Caco-2 (cell line): Measurements from ENCODE around the gene KDM2B. TPM values are rescaled to one million over a fixed set of nuclear protein-coding genes. Genes with fewer than 3 reads are reported as not detected.

ENCODE experiments used
- BruUV-seq: library from RNA; stranded (reverse); fragments of 400-500 nt; replicated peaks from 2 replicates; lab custom pipeline; 2021; lab: Mats Ljungman, UMichigan
- CTCF ChIA-PET: fragments of 300-600 bp; sonication (Branson Sonifier 250); formaldehyde crosslinking; loops from one replicate; lab custom pipeline; 2022; ENCODE audit warnings: antibody characterized with exemption; lab: Charles Lee
- POLR2A ChIA-PET: fragments of 300-600 bp; sonication (Branson Sonifier 250); formaldehyde crosslinking; loops from one replicate; lab custom pipeline; 2022; ENCODE audit warnings: antibody characterized with exemption; lab: Charles Lee
- DNase-seq, 2 experiments: peaks; one replicate each; pipeline versions ENCODE4 v3.0.0 to v3.0.0-alpha.2; 2020 to 2022
- H3K27me3 ChIP-seq: replicated peaks from 2 replicates; pipeline ENCODE4 v1.6.0; 2011; ENCODE audit warnings: low read length; ENCODE audit not compliant: control insufficient read depth, insufficient read depth
- H3K36me3 ChIP-seq: 2 replicates; pipeline ENCODE4 v1.5.1; 2011; ENCODE audit warnings: low read length; ENCODE audit not compliant: control insufficient read depth, insufficient read depth
- H3K4me1 ChIP-seq: fragments of 250-450 bp; sonication (Bioruptor Pico); 2 replicates; pipeline ENCODE4 v1.5.1; 2020; ENCODE audit warnings: mild to moderate bottlenecking
- H3K4me3 ChIP-seq: 2 replicates; pipeline ENCODE4 v1.5.1; 2011; ENCODE audit warnings: low read depth, mild to moderate bottlenecking, control low read depth, low read length
- H3K9me3 ChIP-seq: fragments of 250-450 bp; sonication (Bioruptor Pico); 2 replicates; pipeline ENCODE4 v1.5.1; 2020; ENCODE audit warnings: mild to moderate bottlenecking, moderate library complexity
- H3K27ac Mint-ChIP-seq: one replicate; pipeline ENCODE4 v1.8.0; 2022; ENCODE audit warnings: mixed read lengths; ENCODE audit not compliant: unreplicated experiment
- H3K27me3 Mint-ChIP-seq: one replicate; pipeline ENCODE4 v1.8.0; 2022; ENCODE audit warnings: mixed read lengths; ENCODE audit not compliant: insufficient read depth, unreplicated experiment
- H3K36me3 Mint-ChIP-seq: one replicate; pipeline ENCODE4 v1.8.0; 2022; ENCODE audit warnings: mild to moderate bottlenecking, mixed read lengths; ENCODE audit not compliant: insufficient read depth, unreplicated experiment
- H3K4me1 Mint-ChIP-seq: one replicate; pipeline ENCODE4 v1.8.0; 2022; ENCODE audit warnings: low read depth, mixed read lengths; ENCODE audit not compliant: unreplicated experiment
- H3K4me3 Mint-ChIP-seq: one replicate; pipeline ENCODE4 v1.8.0; 2022; ENCODE audit warnings: mild to moderate bottlenecking, moderate library complexity, mixed read lengths; ENCODE audit not compliant: unreplicated experiment
- H3K9me3 Mint-ChIP-seq: one replicate; pipeline ENCODE4 v1.8.0; 2022; ENCODE audit warnings: mixed read lengths; ENCODE audit not compliant: unreplicated experiment
- intact Hi-C: fragments of 100-400 bp; cut with micrococcal nuclease; formaldehyde crosslinking; loops from one replicate; pipeline ENCODE4 v1.10.0; 2022; ENCODE audit not compliant: unreplicated experiment
- total RNA-seq: library from RNA; stranded (reverse); gene quantifications from 2 replicates; pipeline ENCODE4 v1.2.3, GENCODE V29; 2022
- TF ChIP-seq, protein P1 (sequence below), 2 experiments: fragments of 200-600 bp in 1 of 2; IDR thresholded peaks; 1 replicate in 1 of 2; 2 replicates in 1 of 2; pipeline versions ENCODE4 v1.5.1 to v1.8.0; 2011 to 2022; ENCODE audit warnings: antibody characterized with exemption in 1 of 2, control low read depth in 1 of 2, inconsistent platforms in 1 of 2, low read depth in 1 of 2, low read length in 1 of 2, mild to moderate bottlenecking in 1 of 2, moderate library complexity in 1 of 2; ENCODE audit not compliant: insufficient read depth in 1 of 2, severe bottlenecking in 1 of 2, unreplicated experiment in 1 of 2

KDM2B gene
- total RNA-seq, 1 experiment from 2014 or later: 48.4 TPM

GRCh38 chr12:121507245-121507644, 73.6 kb downstream of the KDM2B start:
- POLR2A ChIA-PET: no interaction called here
- Mint-ChIP-seq H3K27me3 (no peaks in the 10 kb centered on the region), H3K4me3 (no peak overlapping the region), H3K4me1 (no peaks in the 10 kb centered on the region), H3K27ac (no peak overlapping the region), H3K36me3 (peaks cover 43% of the 10 kb centered on the region), H3K9me3 (no peaks in the 10 kb centered on the region)
- BruUV-seq: no TSS peak
- TF ChIP-seq, protein P1, sequence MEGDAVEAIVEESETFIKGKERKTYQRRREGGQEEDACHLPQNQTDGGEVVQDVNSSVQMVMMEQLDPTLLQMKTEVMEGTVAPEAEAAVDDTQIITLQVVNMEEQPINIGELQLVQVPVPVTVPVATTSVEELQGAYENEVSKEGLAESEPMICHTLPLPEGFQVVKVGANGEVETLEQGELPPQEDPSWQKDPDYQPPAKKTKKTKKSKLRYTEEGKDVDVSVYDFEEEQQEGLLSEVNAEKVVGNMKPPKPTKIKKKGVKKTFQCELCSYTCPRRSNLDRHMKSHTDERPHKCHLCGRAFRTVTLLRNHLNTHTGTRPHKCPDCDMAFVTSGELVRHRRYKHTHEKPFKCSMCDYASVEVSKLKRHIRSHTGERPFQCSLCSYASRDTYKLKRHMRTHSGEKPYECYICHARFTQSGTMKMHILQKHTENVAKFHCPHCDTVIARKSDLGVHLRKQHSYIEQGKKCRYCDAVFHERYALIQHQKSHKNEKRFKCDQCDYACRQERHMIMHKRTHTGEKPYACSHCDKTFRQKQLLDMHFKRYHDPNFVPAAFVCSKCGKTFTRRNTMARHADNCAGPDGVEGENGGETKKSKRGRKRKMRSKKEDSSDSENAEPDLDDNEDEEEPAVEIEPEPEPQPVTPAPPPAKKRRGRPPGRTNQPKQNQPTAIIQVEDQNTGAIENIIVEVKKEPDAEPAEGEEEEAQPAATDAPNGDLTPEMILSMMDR (IDR thresholded peaks at IDR 0.05; ENCODE audit: insufficient read depth in 1 of 2, low read depth in 1 of 2, low read length in 1 of 2, severe bottlenecking in 1 of 2, unreplicated experiment in 1 of 2): no peak
- H3K4me3 ChIP-seq: no peak overlapping the region
- DNase-seq: no peak
- no peaks in the 10 kb centered on the region for H3K27me3 ChIP-seq
- H3K36me3 ChIP-seq: no peaks in the 10 kb centered on the region; the same call in 1 of the 2 replicates
- CTCF ChIA-PET: no interaction called here
- intact Hi-C loops: no loop called here
- no peaks in the 10 kb centered on the region for H3K4me1 ChIP-seq
- no peaks in the 10 kb centered on the region for H3K9me3 ChIP-seq

- TF ChIP-seq, protein P1 (IDR thresholded peaks at IDR 0.05; ENCODE audit: insufficient read depth in 1 of 2, low read depth in 1 of 2, low read length in 1 of 2, severe bottlenecking in 1 of 2, unreplicated experiment in 1 of 2): no peak
- no peak overlapping the region for H3K4me3 ChIP-seq
- no TSS peak for BruUV-seq
- Mint-ChIP-seq H3K9me3 (no peaks in the 10 kb centered on the region), H3K27ac (no peak overlapping the region), H3K4me1 (no peaks in the 10 kb centered on the region), H3K36me3 (peaks cover 35% of the 10 kb centered on the region), H3K27me3 (no peaks in the 10 kb centered on the region), H3K4me3 (no peak overlapping the region)
- H3K9me3 ChIP-seq: no peaks in the 10 kb centered on the region
- H3K27me3 ChIP-seq: no peaks in the 10 kb centered on the region
- no peaks in the 10 kb centered on the region; the same call in 1 of the 2 replicates for H3K36me3 ChIP-seq
- POLR2A ChIA-PET: no interaction called here
- no peaks in the 10 kb centered on the region for H3K4me1 ChIP-seq
- intact Hi-C loops: no loop called here
- DNase-seq: no peak
- CTCF ChIA-PET: interaction anchor here (0.7 kb wide), 1 partner anchor 62 kb away, joined by 4 read pairs; no protein-coding TSS in a partner anchor
These were observed 75.3 kb downstream of the KDM2B start for GRCh38 chr12:121505513-121505912.

- H3K36me3 Mint-ChIP-seq: peaks cover 34% of the 10 kb centered on the region
- POLR2A ChIA-PET: no interaction called here
- TF ChIP-seq, protein P1 (IDR thresholded peaks at IDR 0.05; ENCODE audit: insufficient read depth in 1 of 2, low read depth in 1 of 2, low read length in 1 of 2, severe bottlenecking in 1 of 2, unreplicated experiment in 1 of 2): no peak
These were observed 76.3 kb downstream of the KDM2B start for GRCh38 chr12:121504505-121504904.

More at GRCh38 chr12:121504505-121504904, 76.3 kb downstream of the KDM2B start:
- Histone ChIP-seq H3K4me1 (no peaks in the 10 kb centered on the region), H3K4me3 (no peak overlapping the region), H3K27me3 (no peaks in the 10 kb centered on the region), H3K9me3 (no peaks in the 10 kb centered on the region), H3K36me3 (no peaks in the 10 kb centered on the region; the same call in 1 of the 2 replicates)
- Mint-ChIP-seq H3K4me1 (no peaks in the 10 kb centered on the region), H3K27me3 (no peaks in the 10 kb centered on the region), H3K9me3 (no peaks in the 10 kb centered on the region), H3K4me3 (no peak overlapping the region), H3K27ac (no peak overlapping the region)
- CTCF ChIA-PET: interaction anchor here (0.6 kb wide), 1 partner anchor 192 kb away, joined by 3 read pairs; no protein-coding TSS in a partner anchor
- BruUV-seq: no TSS peak
- intact Hi-C loops: loop anchor here (5.0 kb wide), 1 partner anchor 33 kb away; no protein-coding TSS in a partner anchor
- no peak for DNase-seq
